ENCODE results near the gene F2RL2. TPM values are rescaled to one million over a fixed set of nuclear protein-coding genes. Genes with fewer than 3 reads are reported as not detected.

F2RL2 gene
- total RNA-seq, 1 experiment from 2014 or later = 0.28 TPM

DNA sequence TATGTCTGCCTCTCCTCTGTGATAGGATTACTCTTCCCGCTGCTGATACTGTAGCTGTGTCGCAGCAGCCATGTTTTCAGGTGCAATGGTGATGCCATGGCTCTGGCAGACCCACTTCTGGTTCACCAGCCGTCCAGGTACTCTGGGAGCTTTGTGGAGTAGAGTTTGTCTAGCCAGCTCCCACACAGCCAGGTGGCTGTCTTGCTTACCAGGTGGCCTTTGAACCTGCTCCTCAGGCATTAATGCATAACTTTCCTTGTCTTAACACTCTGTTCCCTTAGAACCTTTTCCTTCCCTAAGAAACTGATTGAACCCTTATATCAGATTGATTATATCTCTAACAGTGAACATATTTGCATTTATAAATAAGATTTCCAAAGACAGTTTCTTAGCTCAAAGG lies 42.2 kb downstream of the F2RL2 start:
- Mint-ChIP-seq H3K9me3 (ENCODE audit: unreplicated experiment) (no peaks in the 10 kb centered on the region), H3K36me3 (ENCODE audit: insufficient read depth, unreplicated experiment) (no peaks in the 10 kb centered on the region), H3K27me3 (ENCODE audit: insufficient read depth, unreplicated experiment) (peaks cover 8% of the 10 kb centered on the region), H3K27ac (ENCODE audit: low read depth, unreplicated experiment) (no peak overlapping the region), H3K4me1 (ENCODE audit: insufficient read depth, unreplicated experiment) (no peaks in the 10 kb centered on the region), H3K4me3 (ENCODE audit: unreplicated experiment) (no peak overlapping the region)
- TF ChIP-seq, protein P1, sequence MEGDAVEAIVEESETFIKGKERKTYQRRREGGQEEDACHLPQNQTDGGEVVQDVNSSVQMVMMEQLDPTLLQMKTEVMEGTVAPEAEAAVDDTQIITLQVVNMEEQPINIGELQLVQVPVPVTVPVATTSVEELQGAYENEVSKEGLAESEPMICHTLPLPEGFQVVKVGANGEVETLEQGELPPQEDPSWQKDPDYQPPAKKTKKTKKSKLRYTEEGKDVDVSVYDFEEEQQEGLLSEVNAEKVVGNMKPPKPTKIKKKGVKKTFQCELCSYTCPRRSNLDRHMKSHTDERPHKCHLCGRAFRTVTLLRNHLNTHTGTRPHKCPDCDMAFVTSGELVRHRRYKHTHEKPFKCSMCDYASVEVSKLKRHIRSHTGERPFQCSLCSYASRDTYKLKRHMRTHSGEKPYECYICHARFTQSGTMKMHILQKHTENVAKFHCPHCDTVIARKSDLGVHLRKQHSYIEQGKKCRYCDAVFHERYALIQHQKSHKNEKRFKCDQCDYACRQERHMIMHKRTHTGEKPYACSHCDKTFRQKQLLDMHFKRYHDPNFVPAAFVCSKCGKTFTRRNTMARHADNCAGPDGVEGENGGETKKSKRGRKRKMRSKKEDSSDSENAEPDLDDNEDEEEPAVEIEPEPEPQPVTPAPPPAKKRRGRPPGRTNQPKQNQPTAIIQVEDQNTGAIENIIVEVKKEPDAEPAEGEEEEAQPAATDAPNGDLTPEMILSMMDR (IDR thresholded peaks at IDR 0.05; ENCODE audit: unreplicated experiment) = no peak
- ChIA-PET CTCF (interaction anchor here (0.6 to 2.6 kb wide), 8 partner anchors 19 to 319 kb away, joined by 3 to 11 read pairs (median 4); no protein-coding TSS in a partner anchor), POLR2A (no interaction called here)
- intact Hi-C loops (cut with micrococcal nuclease) = loop anchor here (5.0 kb wide), 1 partner anchor 324 kb away; no protein-coding TSS in a partner anchor
- no peak for DNase-seq (ENCODE audit: unreplicated experiment)
- BruUV-seq (replicated peaks) = no TSS peak

DNA sequence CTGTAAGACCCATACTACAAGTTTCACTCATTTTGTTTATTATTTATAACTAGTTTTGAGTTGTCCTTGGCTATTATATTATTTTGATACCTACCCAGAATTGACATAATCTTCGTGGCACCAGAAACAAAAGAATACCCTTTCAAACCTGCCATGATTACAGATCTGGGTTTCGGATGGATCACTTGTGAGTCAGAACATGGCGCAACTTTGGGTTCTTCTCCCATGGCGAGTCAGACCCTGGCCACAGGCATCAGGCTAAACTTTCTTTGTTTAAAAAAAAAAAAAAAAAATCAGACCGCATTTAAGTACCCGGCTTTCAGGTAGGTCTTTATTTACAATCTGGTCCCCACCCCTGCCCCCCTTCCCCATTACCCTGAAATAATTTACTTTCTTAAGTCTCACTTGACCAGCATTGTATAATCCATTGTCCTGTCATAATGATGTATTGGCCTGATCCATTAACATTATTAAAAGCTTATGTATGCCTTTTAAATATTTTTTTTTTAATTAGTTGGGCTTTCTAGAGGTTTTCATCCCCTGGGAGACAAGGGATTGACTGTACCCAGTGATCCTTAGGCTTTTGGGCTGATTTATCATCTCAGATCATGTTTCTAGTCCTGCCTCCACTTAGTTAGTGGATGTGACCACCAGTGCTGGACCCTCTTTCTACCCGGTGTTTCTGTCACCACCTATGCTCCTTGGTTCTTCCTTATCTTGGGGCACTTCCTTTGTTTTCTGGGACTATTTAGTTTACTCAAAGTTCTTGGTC lies 43.9 kb downstream of the F2RL2 start:
- H3K4me1 Mint-ChIP-seq (ENCODE audit: insufficient read depth, unreplicated experiment) = no peaks in the 10 kb centered on the region
- BruUV-seq (replicated peaks) = no TSS peak
- H3K9me3 Mint-ChIP-seq (ENCODE audit: unreplicated experiment) = no peaks in the 10 kb centered on the region
- H3K4me3 Mint-ChIP-seq (ENCODE audit: unreplicated experiment) = no peak overlapping the region
- TF ChIP-seq, protein P1 (IDR thresholded peaks at IDR 0.05; ENCODE audit: unreplicated experiment) = no peak
- DNase-seq (ENCODE audit: unreplicated experiment) = peak; percentile 82
- intact Hi-C loops (cut with micrococcal nuclease) = no loop called here
- no peak overlapping the region for H3K27ac Mint-ChIP-seq (ENCODE audit: low read depth, unreplicated experiment)
- H3K36me3 Mint-ChIP-seq (ENCODE audit: insufficient read depth, unreplicated experiment) = no peaks in the 10 kb centered on the region
- CTCF ChIA-PET = interaction anchor here (1.8 kb wide), 1 partner anchor 176 kb away, joined by 3 read pairs; the partner anchor contains the start of gene IQGAP2
- POLR2A ChIA-PET = no interaction called here
- H3K27me3 Mint-ChIP-seq (ENCODE audit: insufficient read depth, unreplicated experiment) = no peaks in the 10 kb centered on the region

DNA sequence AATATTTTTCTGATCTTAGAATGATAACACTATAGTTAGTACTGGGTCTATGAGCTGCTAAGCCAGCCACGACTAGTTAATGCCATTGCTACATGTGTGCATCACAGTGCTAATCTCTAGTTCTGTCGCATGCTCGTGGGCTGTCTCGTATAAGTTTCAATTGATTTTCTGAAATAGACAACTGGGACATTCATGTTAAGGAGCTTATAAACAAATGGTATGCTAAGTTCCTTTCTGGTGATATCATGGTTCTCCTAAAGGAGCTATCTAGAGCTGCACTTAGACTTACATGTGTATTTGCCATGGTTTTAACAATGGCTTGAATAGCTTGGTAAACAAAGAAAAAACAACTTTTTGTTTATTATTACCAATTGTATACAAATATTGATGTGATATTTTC lies 46.2 kb downstream of the F2RL2 start:
- no peaks in the 10 kb centered on the region for H3K9me3 Mint-ChIP-seq (ENCODE audit: unreplicated experiment)
- TF ChIP-seq, protein P1 (IDR thresholded peaks at IDR 0.05; ENCODE audit: unreplicated experiment) = no peak
- DNase-seq (ENCODE audit: unreplicated experiment) = no peak
- ChIA-PET CTCF (interaction anchor here (0.5 to 1.8 kb wide), 7 partner anchors 23 to 362 kb away, joined by 3 to 7 read pairs (median 4); no protein-coding TSS in a partner anchor), POLR2A (no interaction called here)
- intact Hi-C loops (cut with micrococcal nuclease) = no loop called here
- no peak overlapping the region for H3K27ac Mint-ChIP-seq (ENCODE audit: low read depth, unreplicated experiment)
- no peaks in the 10 kb centered on the region for H3K4me1 Mint-ChIP-seq (ENCODE audit: insufficient read depth, unreplicated experiment)
- no TSS peak for BruUV-seq (replicated peaks)
- no peak overlapping the region for H3K4me3 Mint-ChIP-seq (ENCODE audit: unreplicated experiment)
- H3K27me3 Mint-ChIP-seq (ENCODE audit: insufficient read depth, unreplicated experiment) = no peaks in the 10 kb centered on the region
- H3K36me3 Mint-ChIP-seq (ENCODE audit: insufficient read depth, unreplicated experiment) = no peaks in the 10 kb centered on the region

DNA sequence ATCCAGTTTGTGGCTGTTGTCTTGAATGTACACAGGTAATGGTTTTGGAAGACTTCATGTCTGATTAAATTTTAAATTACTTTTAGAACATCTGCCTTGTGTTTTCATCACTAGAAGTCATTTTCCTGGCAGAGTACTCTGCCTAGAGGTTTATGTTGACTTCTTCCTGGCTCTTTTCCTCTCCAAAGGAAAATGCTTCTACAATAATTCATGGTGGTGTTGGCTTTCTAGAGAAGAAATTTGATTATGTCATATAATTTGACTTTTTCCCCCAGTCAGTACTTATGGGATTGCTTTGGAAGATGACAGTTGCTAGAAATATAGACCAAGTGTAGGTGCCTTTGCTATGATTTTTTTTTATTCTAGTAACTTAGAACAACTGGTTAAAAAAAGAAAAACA lies 46.8 kb downstream of the F2RL2 start:
- BruUV-seq (replicated peaks) = no TSS peak
- Mint-ChIP-seq H3K4me1 (ENCODE audit: insufficient read depth, unreplicated experiment) (no peaks in the 10 kb centered on the region), H3K27ac (ENCODE audit: low read depth, unreplicated experiment) (no peak overlapping the region), H3K36me3 (ENCODE audit: insufficient read depth, unreplicated experiment) (no peaks in the 10 kb centered on the region), H3K27me3 (ENCODE audit: insufficient read depth, unreplicated experiment) (no peaks in the 10 kb centered on the region), H3K9me3 (ENCODE audit: unreplicated experiment) (no peaks in the 10 kb centered on the region), H3K4me3 (ENCODE audit: unreplicated experiment) (no peak overlapping the region)
- POLR2A ChIA-PET = no interaction called here
- intact Hi-C loops (cut with micrococcal nuclease) = no loop called here
- DNase-seq (ENCODE audit: unreplicated experiment) = no peak
- CTCF ChIA-PET = interaction anchor here (0.6 to 1.8 kb wide), 3 partner anchors 25 to 238 kb away, joined by 3 to 7 read pairs (median 5); no protein-coding TSS in a partner anchor
- TF ChIP-seq, protein P1 (IDR thresholded peaks at IDR 0.05; ENCODE audit: unreplicated experiment) = no peak
